Neuronal stem cell (in vitro differentiated cells): ENCODE measurements around the gene SCYL2.

ENCODE experiments used
- DNase-seq: peaks from one replicate; pipeline ENCODE4 v3.0.0-alpha.2; 2013; ENCODE audit warnings: low spot score
- H2AFZ ChIP-seq: one replicate; pipeline ENCODE4 v1.6.1; 2013; ENCODE audit warnings: mild to moderate bottlenecking, low read length, inconsistent platforms
- H2AK5ac ChIP-seq: 2 replicates; pipeline ENCODE4 v1.6.1; 2013; ENCODE audit warnings: low read depth, mild to moderate bottlenecking, inconsistent platforms, low read length, moderate library complexity, mixed read lengths
- H2BK120ac ChIP-seq: 2 replicates; pipeline ENCODE4 v1.6.1; 2013; ENCODE audit warnings: low read depth, mild to moderate bottlenecking, inconsistent platforms, low read length, moderate library complexity, mixed read lengths
- H2BK12ac ChIP-seq: one replicate; pipeline ENCODE4 v1.6.1; 2013; ENCODE audit warnings: low read length, inconsistent platforms
- H2BK15ac ChIP-seq: 2 replicates; pipeline ENCODE4 v1.6.1; 2013; ENCODE audit warnings: mild to moderate bottlenecking, low read length, inconsistent platforms, mixed read lengths
- H2BK5ac ChIP-seq: one replicate; pipeline ENCODE4 v1.6.1; 2013; ENCODE audit warnings: inconsistent platforms, mild to moderate bottlenecking, low read length, moderate library complexity
- H3K14ac ChIP-seq: one replicate; pipeline ENCODE4 v1.6.1; 2013; ENCODE audit warnings: low read length, inconsistent platforms
- H3K18ac ChIP-seq: 2 replicates; pipeline ENCODE4 v1.6.1; 2013; ENCODE audit warnings: low read length, inconsistent platforms
- H3K23ac ChIP-seq: 2 replicates; pipeline ENCODE4 v1.6.1; 2013; ENCODE audit warnings: low read depth, mild to moderate bottlenecking, mixed read lengths, low read length, inconsistent platforms; ENCODE audit not compliant: poor library complexity
- H3K27ac ChIP-seq: replicated peaks from 3 replicates; pipeline ENCODE4 v1.5.1; 2013; ENCODE audit warnings: low read length, inconsistent platforms
- H3K27me3 ChIP-seq, 3 experiments: 2 replicates each; pipeline ENCODE4 v1.6.1; 2013; ENCODE audit warnings: low read length in 3 of 3, mild to moderate bottlenecking in 2 of 3, inconsistent platforms in 1 of 3, low read depth in 1 of 3, mixed read lengths in 1 of 3, moderate library complexity in 1 of 3; ENCODE audit not compliant: control insufficient read depth in 3 of 3, insufficient read depth in 3 of 3
- H3K36me3 ChIP-seq, 2 donors: replicated peaks in 1 of 2; 2 replicates each; pipeline ENCODE4 v1.6.1; 2013; ENCODE audit warnings: low read length in 2 of 2; ENCODE audit not compliant: control insufficient read depth in 2 of 2, insufficient read depth in 2 of 2
- H3K4ac ChIP-seq: 2 replicates; pipeline ENCODE4 v1.6.1; 2013; ENCODE audit warnings: inconsistent platforms, mild to moderate bottlenecking, low read length, moderate library complexity
- H3K4me1 ChIP-seq, 2 donors: 1 replicate in 1 of 2; 2 replicates in 1 of 2; pipeline ENCODE4 v1.6.1; 2013; ENCODE audit warnings: low read length in 2 of 2, low read depth in 1 of 2; ENCODE audit not compliant: control insufficient read depth in 2 of 2, insufficient read depth in 1 of 2
- H3K4me2 ChIP-seq: one replicate; pipeline ENCODE4 v1.6.1; 2013; ENCODE audit warnings: mild to moderate bottlenecking, low read length, inconsistent platforms; ENCODE audit not compliant: insufficient read depth, poor library complexity, severe bottlenecking
- H3K4me3 ChIP-seq, 2 donors: 2 replicates each; pipeline ENCODE4 v1.5.1; 2013; ENCODE audit warnings: low read length in 2 of 2, mild to moderate bottlenecking in 2 of 2, inconsistent platforms in 1 of 2, moderate library complexity in 1 of 2
- H3K79me1 ChIP-seq: one replicate; pipeline ENCODE4 v1.6.1; 2013; ENCODE audit warnings: low read depth, mild to moderate bottlenecking, inconsistent platforms, low read length, moderate library complexity
- H3K9ac ChIP-seq: one replicate; pipeline ENCODE4 v1.6.1; 2013; ENCODE audit warnings: mild to moderate bottlenecking, low read depth, low read length, inconsistent platforms; ENCODE audit not compliant: poor library complexity
- H3K9me3 ChIP-seq, 2 donors: replicated peaks in 1 of 2; 2 replicates each; pipeline versions ENCODE3 to v1.6.1; 2013; ENCODE audit warnings: low read length in 2 of 2, mild to moderate bottlenecking in 2 of 2, inconsistent platforms in 1 of 2, low read depth in 1 of 2, mixed read lengths in 1 of 2, moderate library complexity in 1 of 2; ENCODE audit not compliant: control insufficient read depth in 2 of 2, insufficient read depth in 1 of 2
- H4K8ac ChIP-seq: one replicate; pipeline ENCODE4 v1.6.1; 2013; ENCODE audit warnings: low read depth, mild to moderate bottlenecking, inconsistent platforms, low read length, moderate library complexity
- H4K91ac ChIP-seq: one replicate; pipeline ENCODE4 v1.6.1; 2013; ENCODE audit warnings: low read length, low read depth, mild to moderate bottlenecking, inconsistent platforms; ENCODE audit not compliant: poor library complexity
- WGBS, 2 donors: extraction: QIAGEN DNeasy Blood & Tissue Kit; methylation state at CpG; one replicate each; pipeline ENCODE4 v1.1.7; 2013; ENCODE audit warnings: missing lambda C conversion rate in 2 of 2, mixed read lengths in 1 of 2; ENCODE audit not compliant: insufficient read length in 2 of 2, insufficient replicate concordance in 1 of 2; ENCODE audit errors: extremely low coverage in 2 of 2; 5-methylcytosine and 5-hydroxymethylcytosine counted together

Gene SCYL2

GRCh38 chr12:100239589-100239988, 27.4 kb upstream of the SCYL2 start:
- no CpG with 5 or more reads among the region's 1 CpG for WGBS, 2 donors
- Histone ChIP-seq H3K14ac (no peak overlapping the region), H2BK12ac (no peak overlapping the region), H2AK5ac (no peak overlapping the region), H3K4me2 (no peak overlapping the region), H2BK15ac (no peak overlapping the region), H4K8ac (no peak overlapping the region), H3K27me3 (no peaks in the 10 kb centered on the region), H4K91ac (no peak overlapping the region), H3K4me1 (no peaks in the 10 kb centered on the region), H2BK5ac (no peak overlapping the region), H3K27ac (no peak overlapping the region), H3K79me1 (no peaks in the 10 kb centered on the region), H3K9ac (no peak overlapping the region), H3K18ac (no peak overlapping the region), H3K36me3 (no peaks in the 10 kb centered on the region), H3K23ac (no peak overlapping the region), H3K4me3 (no peak overlapping the region), H2BK120ac (no peak overlapping the region), H3K4ac (no peak overlapping the region), H3K9me3 (no peaks in the 10 kb centered on the region), H2AFZ (no peak overlapping the region)
- DNase-seq, result no peak

GRCh38 chr12:100243137-100243536, 23.8 kb upstream of the SCYL2 start:
- 100% methylated on average over 1 of the region's 5 CpGs for WGBS, 2 donors
- no peak overlapping the region for H3K14ac ChIP-seq
- no peaks in the 10 kb centered on the region for H3K4me1 ChIP-seq
- H3K27me3 ChIP-seq, result no peaks in the 10 kb centered on the region
- no peak overlapping the region for H2BK12ac ChIP-seq
- no peak overlapping the region for H2AK5ac ChIP-seq
- H4K91ac ChIP-seq, result no peak overlapping the region
- no peak overlapping the region for H3K4ac ChIP-seq
- H3K18ac ChIP-seq, result no peak overlapping the region
- no peaks in the 10 kb centered on the region for H3K36me3 ChIP-seq
- H2BK15ac ChIP-seq, result no peak overlapping the region
- H2BK5ac ChIP-seq, result no peak overlapping the region
- no peak overlapping the region for H3K9ac ChIP-seq
- no peak overlapping the region for H3K27ac ChIP-seq
- no peak overlapping the region for H2BK120ac ChIP-seq
- H3K4me2 ChIP-seq, result no peak overlapping the region
- no peak overlapping the region for H4K8ac ChIP-seq
- no peak for DNase-seq
- H3K9me3 ChIP-seq, result no peaks in the 10 kb centered on the region
- H2AFZ ChIP-seq, result no peak overlapping the region
- no peak overlapping the region for H3K4me3 ChIP-seq
- no peak overlapping the region for H3K23ac ChIP-seq
- H3K79me1 ChIP-seq, result no peaks in the 10 kb centered on the region

- H4K8ac ChIP-seq, result no peak overlapping the region
- H3K9me3 ChIP-seq, result no peaks in the 10 kb centered on the region
- H2AK5ac ChIP-seq, result no peak overlapping the region
- H3K27me3 ChIP-seq, result no peaks in the 10 kb centered on the region
- no peak overlapping the region for H3K23ac ChIP-seq
- no peak overlapping the region for H3K14ac ChIP-seq
- H3K4me2 ChIP-seq, result no peak overlapping the region
- no peaks in the 10 kb centered on the region for H3K36me3 ChIP-seq
- no peak overlapping the region for H4K91ac ChIP-seq
- no peak overlapping the region for H3K4ac ChIP-seq
- no peak overlapping the region for H3K27ac ChIP-seq
- H3K18ac ChIP-seq, result no peak overlapping the region
- H2BK5ac ChIP-seq, result no peak overlapping the region
- H3K4me1 ChIP-seq, result no peaks in the 10 kb centered on the region
- H2AFZ ChIP-seq, result no peak overlapping the region
- H3K79me1 ChIP-seq, result no peaks in the 10 kb centered on the region
- no CpG with 5 or more reads among the region's 4 CpGs for WGBS, 2 donors
- H2BK12ac ChIP-seq, result no peak overlapping the region
- no peak for DNase-seq
- H3K9ac ChIP-seq, result no peak overlapping the region
- no peak overlapping the region for H3K4me3 ChIP-seq
- no peak overlapping the region for H2BK15ac ChIP-seq
- H2BK120ac ChIP-seq, result no peak overlapping the region
Measured at GRCh38 chr12:100247765-100248164, 19.2 kb upstream of the SCYL2 start.

- Histone ChIP-seq H4K91ac (no peak overlapping the region), H3K4ac (no peak overlapping the region), H2BK5ac (no peak overlapping the region), H2AFZ (no peak overlapping the region), H3K79me1 (no peaks in the 10 kb centered on the region), H3K4me3 (no peak overlapping the region), H2BK15ac (no peak overlapping the region), H4K8ac (no peak overlapping the region), H3K9me3 (no peaks in the 10 kb centered on the region), H2AK5ac (no peak overlapping the region), H3K14ac (no peak overlapping the region), H3K4me1 (no peaks in the 10 kb centered on the region), H3K18ac (no peak overlapping the region), H3K27ac (no peak overlapping the region), H3K27me3 (no peaks in the 10 kb centered on the region), H3K9ac (no peak overlapping the region), H2BK120ac (no peak overlapping the region), H2BK12ac (no peak overlapping the region), H3K4me2 (no peak overlapping the region), H3K36me3 (no peaks in the 10 kb centered on the region), H3K23ac (no peak overlapping the region)
- no peak for DNase-seq
Measured at GRCh38 chr12:100248886-100249285, 18.1 kb upstream of the SCYL2 start.
